SK-N-SH treated with all-trans-retinoic acid at 6 μM for 48 hours (cell line): ENCODE results near the gene FAM181A.

Experiments used
- ATAC-seq: fragments of 200-7000 bp; cut with Tn5 transposase; 3 replicates; pipeline ENCODE4 v1.9.1; 2020; ENCODE audit warnings: mild to moderate bottlenecking, moderate library complexity
- ARNTL ChIP-seq: fragments of 450-650 bp; formaldehyde crosslinking; IDR thresholded peaks from 2 replicates; pipeline ENCODE4 v1.5.0; 2020; ENCODE audit warnings: low read depth, mild to moderate bottlenecking, moderate library complexity, borderline replicate concordance
- BACH2 ChIP-seq: fragments of 250-450 bp; sonication (Bioruptor Pico); IDR thresholded peaks from 2 replicates; pipeline ENCODE4 v1.9.0; 2021; ENCODE audit warnings: mild to moderate bottlenecking, borderline replicate concordance
- CSDC2 ChIP-seq: fragments of 250-450 bp; sonication (Bioruptor Pico); IDR thresholded peaks from 2 replicates; pipeline ENCODE4 v1.5.0; 2020; ENCODE audit warnings: mild to moderate bottlenecking, moderate library complexity
- ESRRG ChIP-seq: fragments of 250-450 bp; sonication (Bioruptor Pico); IDR thresholded peaks from 2 replicates; pipeline ENCODE4 v1.6.1; 2021; ENCODE audit warnings: mild to moderate bottlenecking
- GLIS3 ChIP-seq: fragments of 250-450 bp; sonication (Bioruptor Pico); IDR thresholded peaks from 2 replicates; pipeline ENCODE4 v1.5.0; 2020; ENCODE audit warnings: mild to moderate bottlenecking, moderate library complexity
- ISL1 ChIP-seq: fragments of 250-450 bp; sonication (Bioruptor Pico); IDR thresholded peaks from 2 replicates; pipeline ENCODE4 v2.1.2; 2022; ENCODE audit warnings: mild to moderate bottlenecking, moderate library complexity
- OSR1 ChIP-seq: fragments of 250-450 bp; sonication (Bioruptor Pico); IDR thresholded peaks from 2 replicates; pipeline ENCODE4 v1.8.0; 2022; ENCODE audit warnings: moderate library complexity, mild to moderate bottlenecking, inconsistent platforms
- PPARA ChIP-seq: fragments of 250-450 bp; sonication (Bioruptor Pico); IDR thresholded peaks from 2 replicates; pipeline ENCODE4 v1.5.0; 2020; ENCODE audit warnings: mild to moderate bottlenecking, borderline replicate concordance
- RARB ChIP-seq: fragments of 250-450 bp; sonication (Bioruptor Pico); IDR thresholded peaks from 2 replicates; pipeline ENCODE4 v1.8.0; 2021; ENCODE audit warnings: mild to moderate bottlenecking, moderate library complexity
- SNAI2 ChIP-seq: fragments of 250-450 bp; sonication (Bioruptor Pico); IDR thresholded peaks from 2 replicates; pipeline ENCODE4 v1.5.0; 2020; ENCODE audit warnings: mild to moderate bottlenecking, moderate library complexity
- TCF4 ChIP-seq: fragments of 250-450 bp; sonication (Bioruptor Pico); IDR thresholded peaks from 2 replicates; pipeline ENCODE4 v1.8.0; 2021; ENCODE audit warnings: mild to moderate bottlenecking, moderate library complexity, borderline replicate concordance
- TOX ChIP-seq: fragments of 250-450 bp; sonication (Bioruptor Pico); IDR thresholded peaks from 2 replicates; pipeline ENCODE4 v1.8.0; 2021; ENCODE audit warnings: mild to moderate bottlenecking, moderate library complexity, borderline replicate concordance
- ZC3H10 ChIP-seq: fragments of 250-450 bp; sonication (Bioruptor Pico); IDR thresholded peaks from 2 replicates; pipeline ENCODE4 v1.5.1; 2021; ENCODE audit warnings: mild to moderate bottlenecking, moderate library complexity
- ZFP3 ChIP-seq: fragments of 250-450 bp; sonication (Bioruptor Pico); IDR thresholded peaks from 2 replicates; pipeline ENCODE4 v1.5.0; 2020; ENCODE audit warnings: mild to moderate bottlenecking, moderate library complexity
- ZFP30 ChIP-seq: fragments of 450-650 bp; formaldehyde crosslinking; IDR thresholded peaks from 2 replicates; pipeline ENCODE4 v1.5.0; 2022; ENCODE audit warnings: mild to moderate bottlenecking, moderate library complexity
- ZNF565 ChIP-seq: fragments of 450-650 bp; formaldehyde crosslinking; conservative IDR thresholded peaks from 2 replicates; pipeline ENCODE4 v1.5.0; 2020; ENCODE audit warnings: low read depth, mild to moderate bottlenecking, moderate library complexity
- ZNF8 ChIP-seq: fragments of 450-650 bp; formaldehyde crosslinking; IDR thresholded peaks from 2 replicates; pipeline ENCODE4 v1.5.0; 2020; ENCODE audit warnings: mild to moderate bottlenecking, moderate library complexity
- TF ChIP-seq, protein P1 (sequence below): fragments of 250-450 bp; sonication (Bioruptor Pico); IDR thresholded peaks from 2 replicates; pipeline ENCODE4 v1.8.0; 2021; ENCODE audit warnings: low read depth, mild to moderate bottlenecking, moderate library complexity, borderline replicate concordance
- TF ChIP-seq, protein P2 (sequence below): fragments of 250-450 bp; sonication (Bioruptor Pico); IDR thresholded peaks from 2 replicates; pipeline ENCODE4 v1.5.1; 2020; ENCODE audit warnings: low read depth, mild to moderate bottlenecking, moderate library complexity
- TF ChIP-seq, protein P3 (sequence below): fragments of 250-450 bp; sonication (Bioruptor Pico); IDR thresholded peaks from 2 replicates; pipeline ENCODE4 v1.5.1; 2021; ENCODE audit warnings: mild to moderate bottlenecking, moderate library complexity
- TF ChIP-seq, protein P4 (sequence below): fragments of 250-450 bp; sonication (Bioruptor Pico); IDR thresholded peaks from 2 replicates; pipeline ENCODE4 v1.8.0; 2020; ENCODE audit warnings: mild to moderate bottlenecking, moderate library complexity, borderline replicate concordance
- TF ChIP-seq, protein P5 (sequence below): fragments of 250-450 bp; sonication (Bioruptor Pico); IDR thresholded peaks from 2 replicates; pipeline ENCODE4 v1.5.0; 2020; ENCODE audit warnings: mild to moderate bottlenecking, moderate library complexity

Gene FAM181A

DNA sequence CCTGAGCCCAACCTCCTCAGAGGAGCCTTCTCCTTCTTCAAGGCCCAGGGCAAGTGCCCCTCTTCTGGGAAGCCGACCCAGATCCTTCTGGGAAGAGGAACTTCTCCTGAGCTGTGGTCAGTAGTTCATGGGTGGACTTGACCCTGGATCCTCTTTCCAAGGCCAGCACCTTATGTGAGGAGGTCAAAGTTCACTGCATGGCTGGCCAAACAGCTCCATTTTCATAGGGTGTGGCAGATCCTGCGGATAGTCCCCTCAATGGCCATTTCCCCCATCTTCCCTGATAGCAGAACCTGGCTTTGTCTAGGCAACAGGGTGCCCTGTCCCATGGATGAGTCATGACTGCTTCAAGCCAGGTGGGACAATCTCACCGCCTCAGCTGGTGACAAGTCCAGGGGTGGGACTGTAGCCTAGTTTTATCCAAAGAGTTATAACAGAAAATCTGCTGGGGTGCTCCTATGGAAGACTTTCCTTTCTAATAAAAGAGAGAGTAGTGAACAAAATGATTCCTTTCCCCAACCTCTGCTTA is 38.9 kb downstream of the FAM181A start:
- TF ChIP-seq, protein P1, sequence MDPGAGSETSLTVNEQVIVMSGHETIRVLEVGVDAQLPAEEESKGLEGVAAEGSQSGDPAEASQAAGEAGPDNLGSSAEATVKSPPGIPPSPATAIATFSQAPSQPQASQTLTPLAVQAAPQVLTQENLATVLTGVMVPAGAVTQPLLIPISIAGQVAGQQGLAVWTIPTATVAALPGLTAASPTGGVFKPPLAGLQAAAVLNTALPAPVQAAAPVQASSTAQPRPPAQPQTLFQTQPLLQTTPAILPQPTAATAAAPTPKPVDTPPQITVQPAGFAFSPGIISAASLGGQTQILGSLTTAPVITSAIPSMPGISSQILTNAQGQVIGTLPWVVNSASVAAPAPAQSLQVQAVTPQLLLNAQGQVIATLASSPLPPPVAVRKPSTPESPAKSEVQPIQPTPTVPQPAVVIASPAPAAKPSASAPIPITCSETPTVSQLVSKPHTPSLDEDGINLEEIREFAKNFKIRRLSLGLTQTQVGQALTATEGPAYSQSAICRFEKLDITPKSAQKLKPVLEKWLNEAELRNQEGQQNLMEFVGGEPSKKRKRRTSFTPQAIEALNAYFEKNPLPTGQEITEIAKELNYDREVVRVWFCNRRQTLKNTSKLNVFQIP (CRISPR knock-in tag): no peak
- TF ChIP-seq PPARA (CRISPR knock-in tag): no peak
- TF ChIP-seq ZNF565 (CRISPR knock-in tag): no peak
- TF ChIP-seq, protein P2, sequence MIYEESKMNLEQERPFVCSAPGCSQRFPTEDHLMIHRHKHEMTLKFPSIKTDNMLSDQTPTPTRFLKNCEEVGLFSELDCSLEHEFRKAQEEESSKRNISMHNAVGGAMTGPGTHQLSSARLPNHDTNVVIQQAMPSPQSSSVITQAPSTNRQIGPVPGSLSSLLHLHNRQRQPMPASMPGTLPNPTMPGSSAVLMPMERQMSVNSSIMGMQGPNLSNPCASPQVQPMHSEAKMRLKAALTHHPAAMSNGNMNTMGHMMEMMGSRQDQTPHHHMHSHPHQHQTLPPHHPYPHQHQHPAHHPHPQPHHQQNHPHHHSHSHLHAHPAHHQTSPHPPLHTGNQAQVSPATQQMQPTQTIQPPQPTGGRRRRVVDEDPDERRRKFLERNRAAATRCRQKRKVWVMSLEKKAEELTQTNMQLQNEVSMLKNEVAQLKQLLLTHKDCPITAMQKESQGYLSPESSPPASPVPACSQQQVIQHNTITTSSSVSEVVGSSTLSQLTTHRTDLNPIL (CRISPR knock-in tag): no peak
- no peak for TF ChIP-seq RARB (CRISPR knock-in tag)
- no peak for TF ChIP-seq ZNF8 (CRISPR knock-in tag)
- TF ChIP-seq, protein P3, sequence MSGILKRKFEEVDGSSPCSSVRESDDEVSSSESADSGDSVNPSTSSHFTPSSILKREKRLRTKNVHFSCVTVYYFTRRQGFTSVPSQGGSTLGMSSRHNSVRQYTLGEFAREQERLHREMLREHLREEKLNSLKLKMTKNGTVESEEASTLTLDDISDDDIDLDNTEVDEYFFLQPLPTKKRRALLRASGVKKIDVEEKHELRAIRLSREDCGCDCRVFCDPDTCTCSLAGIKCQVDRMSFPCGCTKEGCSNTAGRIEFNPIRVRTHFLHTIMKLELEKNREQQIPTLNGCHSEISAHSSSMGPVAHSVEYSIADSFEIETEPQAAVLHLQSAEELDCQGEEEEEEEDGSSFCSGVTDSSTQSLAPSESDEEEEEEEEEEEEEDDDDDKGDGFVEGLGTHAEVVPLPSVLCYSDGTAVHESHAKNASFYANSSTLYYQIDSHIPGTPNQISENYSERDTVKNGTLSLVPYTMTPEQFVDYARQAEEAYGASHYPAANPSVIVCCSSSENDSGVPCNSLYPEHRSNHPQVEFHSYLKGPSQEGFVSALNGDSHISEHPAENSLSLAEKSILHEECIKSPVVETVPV (CRISPR knock-in tag): no peak
- no peak for TF ChIP-seq CSDC2
- TF ChIP-seq TCF4 (CRISPR knock-in tag): no peak
- TF ChIP-seq ZC3H10 (CRISPR knock-in tag): no peak
- TF ChIP-seq, protein P4, sequence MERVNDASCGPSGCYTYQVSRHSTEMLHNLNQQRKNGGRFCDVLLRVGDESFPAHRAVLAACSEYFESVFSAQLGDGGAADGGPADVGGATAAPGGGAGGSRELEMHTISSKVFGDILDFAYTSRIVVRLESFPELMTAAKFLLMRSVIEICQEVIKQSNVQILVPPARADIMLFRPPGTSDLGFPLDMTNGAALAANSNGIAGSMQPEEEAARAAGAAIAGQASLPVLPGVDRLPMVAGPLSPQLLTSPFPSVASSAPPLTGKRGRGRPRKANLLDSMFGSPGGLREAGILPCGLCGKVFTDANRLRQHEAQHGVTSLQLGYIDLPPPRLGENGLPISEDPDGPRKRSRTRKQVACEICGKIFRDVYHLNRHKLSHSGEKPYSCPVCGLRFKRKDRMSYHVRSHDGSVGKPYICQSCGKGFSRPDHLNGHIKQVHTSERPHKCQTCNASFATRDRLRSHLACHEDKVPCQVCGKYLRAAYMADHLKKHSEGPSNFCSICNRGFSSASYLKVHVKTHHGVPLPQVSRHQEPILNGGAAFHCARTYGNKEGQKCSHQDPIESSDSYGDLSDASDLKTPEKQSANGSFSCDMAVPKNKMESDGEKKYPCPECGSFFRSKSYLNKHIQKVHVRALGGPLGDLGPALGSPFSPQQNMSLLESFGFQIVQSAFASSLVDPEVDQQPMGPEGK (CRISPR knock-in tag): no peak
- no peak for TF ChIP-seq SNAI2 (CRISPR knock-in tag)
- ATAC-seq: no peak

DNA sequence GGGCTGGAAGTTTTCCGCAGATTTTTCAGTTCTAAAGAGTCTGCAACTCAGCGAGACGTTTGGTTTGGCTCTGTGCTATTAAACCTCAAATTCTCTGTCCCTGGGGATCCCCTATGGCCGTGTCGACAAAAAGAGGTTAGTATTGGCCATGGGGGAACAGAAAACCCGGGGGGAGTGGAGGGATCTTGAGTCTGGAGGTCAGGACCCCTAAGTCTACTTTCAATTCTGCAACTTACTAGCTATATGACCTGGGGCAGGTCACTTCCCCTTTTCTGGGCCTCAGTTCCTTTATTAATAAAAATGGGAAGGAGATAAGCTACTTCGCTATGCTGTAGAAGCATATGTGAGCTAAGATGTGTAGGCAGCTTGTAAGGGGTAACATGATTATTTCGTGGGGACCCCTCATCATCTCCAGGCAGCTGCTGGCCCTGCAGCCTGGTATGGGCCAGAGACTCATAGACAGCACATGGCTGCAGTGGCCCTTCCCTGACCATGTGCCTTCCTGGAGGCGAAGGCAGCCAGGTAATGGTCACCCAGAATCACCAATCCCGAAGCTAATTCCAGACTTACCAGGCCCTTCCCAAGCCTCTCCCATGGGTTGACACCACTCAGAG is 40.6 kb downstream of the FAM181A start:
- TF ChIP-seq ZNF565 (CRISPR knock-in tag) (no peak), PPARA (CRISPR knock-in tag) (no peak), RARB (CRISPR knock-in tag) (no peak), ESRRG (CRISPR knock-in tag) (no peak), GLIS3 (no peak), ZNF8 (CRISPR knock-in tag) (no peak), TCF4 (CRISPR knock-in tag) (no peak), ARNTL (no peak), ISL1 (no peak), OSR1 (CRISPR knock-in tag) (no peak), BACH2 (CRISPR knock-in tag) (no peak), SNAI2 (CRISPR knock-in tag) (no peak), ZFP30 (no peak), ZC3H10 (CRISPR knock-in tag) (no peak), ZFP3 (no peak), TOX (CRISPR knock-in tag) (no peak)
- TF ChIP-seq, protein P2 (CRISPR knock-in tag): no peak
- TF ChIP-seq, protein P5, sequence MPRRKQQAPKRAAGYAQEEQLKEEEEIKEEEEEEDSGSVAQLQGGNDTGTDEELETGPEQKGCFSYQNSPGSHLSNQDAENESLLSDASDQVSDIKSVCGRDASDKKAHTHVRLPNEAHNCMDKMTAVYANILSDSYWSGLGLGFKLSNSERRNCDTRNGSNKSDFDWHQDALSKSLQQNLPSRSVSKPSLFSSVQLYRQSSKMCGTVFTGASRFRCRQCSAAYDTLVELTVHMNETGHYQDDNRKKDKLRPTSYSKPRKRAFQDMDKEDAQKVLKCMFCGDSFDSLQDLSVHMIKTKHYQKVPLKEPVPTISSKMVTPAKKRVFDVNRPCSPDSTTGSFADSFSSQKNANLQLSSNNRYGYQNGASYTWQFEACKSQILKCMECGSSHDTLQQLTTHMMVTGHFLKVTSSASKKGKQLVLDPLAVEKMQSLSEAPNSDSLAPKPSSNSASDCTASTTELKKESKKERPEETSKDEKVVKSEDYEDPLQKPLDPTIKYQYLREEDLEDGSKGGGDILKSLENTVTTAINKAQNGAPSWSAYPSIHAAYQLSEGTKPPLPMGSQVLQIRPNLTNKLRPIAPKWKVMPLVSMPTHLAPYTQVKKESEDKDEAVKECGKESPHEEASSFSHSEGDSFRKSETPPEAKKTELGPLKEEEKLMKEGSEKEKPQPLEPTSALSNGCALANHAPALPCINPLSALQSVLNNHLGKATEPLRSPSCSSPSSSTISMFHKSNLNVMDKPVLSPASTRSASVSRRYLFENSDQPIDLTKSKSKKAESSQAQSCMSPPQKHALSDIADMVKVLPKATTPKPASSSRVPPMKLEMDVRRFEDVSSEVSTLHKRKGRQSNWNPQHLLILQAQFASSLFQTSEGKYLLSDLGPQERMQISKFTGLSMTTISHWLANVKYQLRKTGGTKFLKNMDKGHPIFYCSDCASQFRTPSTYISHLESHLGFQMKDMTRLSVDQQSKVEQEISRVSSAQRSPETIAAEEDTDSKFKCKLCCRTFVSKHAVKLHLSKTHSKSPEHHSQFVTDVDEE (CRISPR knock-in tag): no peak
- TF ChIP-seq, protein P3 (CRISPR knock-in tag): no peak

More for the DNA sequence above, 40.6 kb downstream of the FAM181A start:
- ATAC-seq: no peak
